Erythroblast (primary cell): ENCODE measurements around the gene RNF220.

Source experiments
- GATA1 ChIP-seq: IDR thresholded peaks from 2 replicates; pipeline ENCODE4 v1.6.1; 2011; ENCODE audit warnings: low read depth, mild to moderate bottlenecking, control low read depth, low read length, moderate library complexity
- POLR2A ChIP-seq: IDR thresholded peaks from 2 replicates; pipeline ENCODE4 v1.6.1; 2011; ENCODE audit warnings: mild to moderate bottlenecking, low read length

DNA sequence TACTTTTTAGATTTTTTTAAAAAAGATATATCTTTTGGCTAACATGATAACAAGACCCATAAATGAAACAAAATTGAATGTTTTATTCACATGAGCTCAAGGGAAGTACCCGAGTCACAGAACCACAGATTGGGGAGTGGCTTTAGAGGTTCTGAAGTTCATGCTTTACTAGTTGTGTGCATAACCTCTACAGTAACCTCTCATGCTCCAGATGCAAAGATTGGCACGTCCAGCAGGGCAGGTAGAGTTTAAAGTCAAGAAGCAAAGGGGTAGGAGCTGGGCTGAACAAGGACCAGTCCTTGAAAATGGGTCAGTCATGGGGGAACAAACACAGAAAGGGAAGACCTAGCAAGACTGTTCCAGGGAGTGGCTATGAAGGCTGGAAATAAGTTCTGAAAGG lies 109.6 kb downstream of the RNF220 start:
- TF ChIP-seq POLR2A, result no peak
- TF ChIP-seq GATA1, result no peak
